Measurements from ENCODE around the gene TAOK1.

DNA sequence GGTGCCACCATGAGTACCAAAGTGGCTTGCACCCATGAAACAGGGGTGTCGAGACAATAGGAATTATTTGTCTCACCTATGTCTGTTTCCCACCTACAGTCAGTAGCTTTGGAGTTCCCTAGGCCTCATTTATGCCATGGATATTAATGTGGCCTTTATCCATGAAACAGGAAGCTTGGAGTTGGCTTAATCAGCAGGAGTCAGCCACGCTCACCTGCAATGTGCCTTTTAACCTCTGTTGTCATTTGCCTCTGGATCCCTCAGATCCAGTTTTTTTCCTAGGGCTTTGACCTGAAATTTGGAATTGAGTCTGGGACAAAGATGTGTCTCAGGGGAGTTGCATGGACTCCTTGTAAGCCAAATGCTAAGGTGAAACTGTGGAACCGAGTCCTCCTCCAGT lies 44.4 kb downstream of the TAOK1 start:
- no peak for TF ChIP-seq CTCF (IDR thresholded peaks at IDR 0.05)
- TF ChIP-seq EZH2 (IDR thresholded peaks at IDR 0.05; ENCODE audit: borderline replicate concordance, insufficient read depth, low read depth, low read length, poor library complexity, severe bottlenecking), result no peak

Data from B cell (primary cell).